ENCODE data around the gene MTMR3.

Gene MTMR3

GRCh38 chr22:29914165-29914564, 31.2 kb downstream of the MTMR3 start:
- no peak for DNase-seq (ENCODE audit: low read depth in 2 of 3, low spot score in 2 of 3)

- DNase-seq (ENCODE audit: low read depth in 2 of 3, low spot score in 2 of 3) = no peak
Measured at GRCh38 chr22:29914991-29915533, 32.1 kb downstream of the MTMR3 start.

- DNase-seq (ENCODE audit: low read depth in 2 of 3, low spot score in 2 of 3) = no peak
Measured at GRCh38 chr22:29916007-29916544, 33.1 kb downstream of the MTMR3 start.

- DNase-seq (ENCODE audit: low read depth in 2 of 3, low spot score in 2 of 3) = no peak
Measured at GRCh38 chr22:29917052-29917902, 34.3 kb downstream of the MTMR3 start.

- no peak for DNase-seq (ENCODE audit: low read depth in 2 of 3, low spot score in 2 of 3)
Measured at GRCh38 chr22:29925402-29925801, 42.4 kb downstream of the MTMR3 start.

- DNase-seq (ENCODE audit: low read depth in 2 of 3, low spot score in 2 of 3) = no peak
Measured at GRCh38 chr22:29926057-29926456, 43.1 kb downstream of the MTMR3 start.

- DNase-seq (ENCODE audit: low read depth in 2 of 3, low spot score in 2 of 3) = no peak
Measured at GRCh38 chr22:29932136-29932535, 49.2 kb downstream of the MTMR3 start.

GRCh38 chr22:29933619-29934018, 50.6 kb downstream of the MTMR3 start:
- no peak for DNase-seq (ENCODE audit: low read depth in 2 of 3, low spot score in 2 of 3)

GRCh38 chr22:29934596-29934995, 51.6 kb downstream of the MTMR3 start:
- DNase-seq (ENCODE audit: low read depth in 2 of 3, low spot score in 2 of 3) = no peak

- no peak for DNase-seq (ENCODE audit: low read depth in 2 of 3, low spot score in 2 of 3)
Measured at GRCh38 chr22:29936186-29936585, 53.2 kb downstream of the MTMR3 start.

GRCh38 chr22:29937940-29938693, 55.1 kb downstream of the MTMR3 start:
- no peak for DNase-seq (ENCODE audit: low read depth in 2 of 3, low spot score in 2 of 3)

GRCh38 chr22:29940526-29940925, 57.6 kb downstream of the MTMR3 start:
- DNase-seq (ENCODE audit: low read depth in 2 of 3, low spot score in 2 of 3) = no peak

GRCh38 chr22:29944339-29944738, 61.4 kb downstream of the MTMR3 start:
- DNase-seq (ENCODE audit: low read depth in 2 of 3, low spot score in 2 of 3) = no peak

- DNase-seq (ENCODE audit: low read depth in 2 of 3, low spot score in 2 of 3) = no peak
Measured at GRCh38 chr22:29945435-29945834, 62.5 kb downstream of the MTMR3 start.

- no peak for DNase-seq (ENCODE audit: low read depth in 2 of 3, low spot score in 2 of 3)
Measured at GRCh38 chr22:29946220-29946619, 63.2 kb downstream of the MTMR3 start.

- no peak for DNase-seq (ENCODE audit: low read depth in 2 of 3, low spot score in 2 of 3)
Measured at GRCh38 chr22:29947410-29948384, 64.7 kb downstream of the MTMR3 start.

GRCh38 chr22:29948385-29948769, 65.4 kb downstream of the MTMR3 start:
- DNase-seq (ENCODE audit: low read depth in 2 of 3, low spot score in 2 of 3) = no peak

GRCh38 chr22:29949872-29950271, 66.9 kb downstream of the MTMR3 start:
- no peak for DNase-seq (ENCODE audit: low read depth in 2 of 3, low spot score in 2 of 3)

- no peak for DNase-seq (ENCODE audit: low read depth in 2 of 3, low spot score in 2 of 3)
Measured at GRCh38 chr22:29951791-29952413, 68.9 kb downstream of the MTMR3 start.

GRCh38 chr22:29954203-29954855, 71.4 kb downstream of the MTMR3 start:
- no peak for DNase-seq (ENCODE audit: low read depth in 2 of 3, low spot score in 2 of 3)

Data from activated CD8-positive, alpha-beta memory T cell treated with anti-CD3 and anti-CD28 coated beads for 48 hours (primary cell).